NCI-H460 (cell line): ENCODE results near the gene IDUA. TPM values are rescaled to one million over a fixed set of nuclear protein-coding genes. Genes with fewer than 3 reads are reported as not detected.
"Not testable (repeated sequence)": the region's sequence is repeated elsewhere in the genome, so short reads cannot be mapped to it uniquely, and the experiment has no call there.

Experiments used
- DNase-seq: peaks from one replicate; pipeline ENCODE4 v3.0.0-alpha.2; 2016; ENCODE audit warnings: low read depth; ENCODE audit errors: extremely low read depth
- total RNA-seq: library from RNA; depleted of rRNA; stranded (reverse); fragments of >200 nt; shearing (Covaris generic); gene quantifications from 2 replicates; pipeline ENCODE4 v1.2.3, GENCODE V29; 2014

The IDUA gene
- total RNA-seq, 1 experiment from 2014 or later = 8.9 TPM

DNA sequence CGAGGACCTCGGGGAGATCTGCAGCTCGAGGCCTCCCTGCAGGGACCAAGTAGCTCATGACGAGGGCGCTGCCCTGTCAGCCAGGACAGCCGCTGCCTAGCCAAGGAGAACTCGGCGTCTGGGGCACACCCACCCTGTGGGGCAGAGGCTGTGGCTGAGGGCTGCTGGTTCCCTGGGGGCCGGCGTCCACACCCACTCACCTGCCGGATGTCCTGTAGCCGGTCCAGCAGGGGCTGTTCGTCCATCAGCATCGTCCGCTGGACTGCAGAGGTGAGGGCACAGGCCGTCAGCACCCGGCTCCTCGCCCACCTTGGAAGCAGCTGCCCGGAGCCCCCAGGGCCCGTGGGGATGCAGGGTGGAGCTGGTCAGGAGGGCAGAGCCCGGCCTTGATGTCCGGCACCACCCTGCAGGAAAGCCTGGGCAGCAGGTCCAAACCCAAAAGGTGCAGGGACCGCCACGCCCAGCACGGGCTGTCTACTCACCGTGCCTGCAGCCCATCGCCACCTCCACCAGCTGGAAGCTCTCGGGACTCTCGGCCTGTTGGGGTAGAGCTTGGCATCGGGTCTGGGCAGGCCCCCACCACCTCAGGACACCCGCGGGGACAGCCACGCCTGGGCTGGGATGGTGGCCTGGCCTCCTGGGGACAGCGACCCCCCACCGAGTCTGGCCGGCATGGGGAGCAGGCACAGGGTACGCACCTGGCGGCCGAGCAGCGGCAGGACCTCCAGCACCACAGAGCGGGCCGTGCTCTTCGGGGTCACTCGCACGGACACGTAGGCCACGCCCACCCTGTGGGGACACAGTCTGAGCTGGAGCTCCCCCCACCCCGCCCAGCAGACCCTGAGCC, 20.4 kb upstream of the IDUA start:
- DNase-seq = no peak

GRCh38 chr4:967113-968104, 19.4 kb upstream of the IDUA start:
- no peak for DNase-seq

- DNase-seq = no peak
Observed at GRCh38 chr4:968221-968620, 18.6 kb upstream of the IDUA start.

GRCh38 chr4:968621-969394, 18.0 kb upstream of the IDUA start:
- no peak for DNase-seq

GRCh38 chr4:970046-970745, 16.6 kb upstream of the IDUA start:
- DNase-seq = no peak

DNA sequence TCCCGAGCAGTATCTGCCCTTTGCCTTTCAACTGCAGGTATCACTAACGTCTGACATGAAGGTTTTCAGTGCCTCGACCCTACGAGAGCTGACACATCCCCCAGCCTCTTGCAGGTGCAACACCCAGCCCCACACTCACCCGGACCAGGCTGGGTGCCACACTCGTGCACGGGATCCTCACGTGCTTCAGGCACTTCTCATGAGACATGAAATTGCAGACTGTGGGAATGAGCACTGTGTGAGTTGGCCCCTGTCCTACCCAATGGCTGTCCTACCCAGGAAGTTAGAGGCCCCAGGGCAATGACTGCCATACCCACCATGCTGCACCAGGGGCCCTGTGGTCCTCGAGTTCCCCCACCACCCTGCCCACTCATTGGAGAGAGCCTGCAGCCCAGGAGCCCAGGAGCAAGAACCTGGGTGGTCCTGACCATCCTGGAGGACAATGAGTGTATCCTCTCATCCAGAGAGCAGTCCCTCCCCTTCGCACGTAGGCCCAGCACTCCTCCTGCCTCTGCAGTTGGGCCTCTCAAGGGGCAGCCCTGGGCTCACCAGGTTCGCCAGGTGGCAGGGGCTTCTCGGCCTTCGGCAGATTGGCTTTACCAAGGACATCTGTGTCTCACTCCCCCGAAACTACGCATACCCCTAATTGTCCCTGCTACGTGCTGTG, 15.9 kb upstream of the IDUA start:
- DNase-seq = no peak

DNA sequence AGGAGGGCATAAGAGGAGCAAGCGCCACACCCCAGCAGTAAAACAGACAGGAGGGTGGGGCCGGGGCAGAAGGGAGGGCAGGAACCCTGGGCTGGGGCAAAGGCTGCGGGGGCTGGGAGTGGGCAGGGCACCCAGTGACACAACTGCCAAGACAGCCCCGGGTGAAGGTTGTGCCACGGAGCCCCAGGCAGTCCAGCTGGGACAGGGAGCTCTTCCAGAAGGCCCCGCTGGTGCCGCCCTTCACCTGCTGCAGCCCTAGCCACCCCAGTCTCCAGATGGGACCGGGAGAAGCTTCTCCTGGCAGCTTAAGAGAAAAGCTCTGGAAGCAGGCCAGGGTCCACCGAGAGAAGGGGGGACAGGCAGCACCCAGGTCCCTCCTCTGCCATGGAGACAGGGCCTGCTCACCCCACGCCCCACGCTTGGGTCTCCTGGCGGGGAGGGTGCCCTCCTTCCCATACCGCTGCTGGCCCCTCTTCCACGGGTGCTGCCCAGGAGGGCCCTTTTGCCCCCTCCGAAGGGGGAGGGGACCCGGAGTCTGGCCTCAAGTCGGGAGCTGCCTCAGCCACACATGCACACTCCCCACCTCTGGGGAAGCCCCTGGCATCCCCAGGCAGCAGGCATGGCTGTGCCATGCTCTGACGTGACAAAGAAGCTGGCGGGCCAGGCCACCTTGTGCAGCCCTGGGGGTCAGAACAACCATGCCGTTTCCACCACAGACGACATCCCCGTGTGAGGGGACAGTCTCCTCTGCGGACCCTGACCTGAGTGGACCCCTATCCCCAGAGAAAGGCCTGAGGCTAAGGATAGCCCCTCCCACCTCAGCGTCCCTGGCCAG, 15.0 kb upstream of the IDUA start:
- no peak for DNase-seq

DNA sequence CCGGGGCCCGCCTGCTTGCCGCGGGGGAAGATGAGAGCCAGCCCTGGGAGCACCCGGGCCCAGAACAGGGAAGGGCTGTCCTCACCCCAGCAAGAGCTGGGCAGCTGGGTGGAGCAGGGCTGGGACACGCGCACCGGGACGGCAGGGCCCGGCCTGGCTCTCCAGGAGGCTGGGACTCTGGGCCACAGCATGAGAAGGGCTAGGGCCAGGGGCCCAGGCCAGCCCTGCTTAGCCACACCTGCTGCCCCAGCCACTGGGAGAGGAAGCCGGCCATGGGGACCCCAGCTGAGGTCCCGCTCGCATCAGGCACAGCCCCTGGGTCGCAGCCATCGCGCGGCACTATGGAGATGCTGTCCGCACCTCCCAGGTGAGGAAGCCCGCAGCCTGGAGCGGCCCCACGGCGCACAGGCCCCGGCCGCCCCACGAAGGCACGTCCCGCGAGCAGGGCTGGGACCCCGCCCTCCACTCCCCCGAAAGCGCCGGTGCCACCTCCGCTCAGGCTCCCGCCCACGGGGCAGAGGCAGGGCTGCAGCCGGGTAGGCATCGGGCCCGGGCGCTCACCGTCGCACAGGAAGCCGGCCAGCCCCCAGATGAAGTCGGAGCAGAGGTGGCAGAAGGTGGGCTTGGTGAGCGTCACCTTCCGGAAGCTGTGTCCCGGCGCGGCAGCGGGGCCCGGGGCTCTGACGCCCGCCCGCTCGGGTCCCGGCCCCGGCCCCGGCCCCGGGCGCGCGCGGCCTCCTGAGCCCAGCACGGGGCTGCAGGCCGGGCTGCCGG, 14.0 kb upstream of the IDUA start:
- DNase-seq = no peak

GRCh38 chr4:973431-974397, 13.1 kb upstream of the IDUA start, which contains the start of gene DGKQ:
Gene DGKQ (minus strand): TSS chr4:973569. CDS start chr4:973482, 87 bp downstream.
- DNase-seq = peak; percentile 76

DNA sequence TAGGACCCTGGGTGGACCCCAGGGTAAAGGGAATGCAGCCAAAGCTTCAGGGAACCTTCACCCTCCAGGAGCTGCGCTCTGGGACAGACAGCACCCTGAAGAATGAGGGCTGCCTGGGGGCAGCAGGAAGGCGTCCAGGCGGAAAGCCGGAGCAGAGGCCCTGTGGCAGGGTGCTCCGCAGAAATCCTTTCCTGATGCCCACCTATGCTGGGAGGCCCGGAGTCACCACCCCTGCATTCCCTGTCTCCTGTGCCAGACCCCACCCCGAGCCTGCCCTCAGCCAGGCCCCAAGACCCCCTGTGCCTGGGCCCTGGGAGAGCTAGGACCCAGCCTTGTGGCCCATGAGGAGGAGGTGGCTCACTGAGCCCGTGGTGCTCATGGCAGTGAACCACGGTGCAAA, 12.2 kb upstream of the IDUA start:
- DNase-seq = no peak

GRCh38 chr4:976016-976415, 10.8 kb upstream of the IDUA start:
- DNase-seq = not testable (repeated sequence)

GRCh38 chr4:978957-979701, 7.7 kb upstream of the IDUA start:
- DNase-seq = peak; percentile 24

- DNase-seq = no peak
Observed at GRCh38 chr4:982291-982690, 4.6 kb upstream of the IDUA start.

DNA sequence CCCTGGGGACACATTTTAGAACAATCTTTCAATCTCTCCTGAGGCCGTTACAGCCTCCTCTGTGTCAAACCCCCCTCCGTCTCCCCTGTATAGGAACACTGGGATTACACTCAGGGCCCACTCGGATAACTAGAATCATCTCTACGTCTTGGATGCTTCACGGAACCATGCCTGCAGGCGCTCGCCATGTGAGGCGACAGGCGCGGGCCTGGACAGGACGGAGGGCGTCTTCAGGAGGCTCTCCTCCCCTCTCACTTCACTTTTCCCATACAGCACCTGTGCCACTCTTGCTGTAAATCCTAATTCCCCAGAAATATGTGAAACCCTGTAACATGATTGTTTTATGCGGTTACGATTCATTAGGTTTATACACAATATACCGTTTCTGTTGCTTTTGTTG, 4.0 kb upstream of the IDUA start:
- DNase-seq = no peak

GRCh38 chr4:984336-985054, 2.3 kb upstream of the IDUA start:
- DNase-seq = no peak
